ENCODE measurements around the gene DDAH1. TPM values are rescaled to one million over a fixed set of nuclear protein-coding genes. Genes with fewer than 3 reads are reported as not detected.

The DDAH1 gene
- total RNA-seq, 1 experiment from 2014 or later, result 0.15 TPM

DNA sequence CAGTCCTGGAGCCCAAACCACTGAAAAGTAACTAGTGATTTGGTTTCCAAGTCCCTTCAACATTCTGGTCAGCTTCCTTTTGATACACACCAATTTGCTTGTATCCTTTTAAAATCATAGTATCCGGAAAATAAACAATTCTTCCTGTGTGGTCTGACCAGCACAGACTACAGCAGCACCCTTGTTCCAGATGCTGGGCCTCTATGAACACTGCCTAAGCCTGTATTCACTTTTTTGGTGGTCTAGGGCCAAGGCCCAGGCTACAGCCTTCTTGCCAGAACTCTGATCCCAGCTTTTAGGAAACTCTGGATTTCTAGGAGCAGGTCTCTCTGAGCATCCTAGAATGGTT is 801 bp upstream of the DDAH1 start:
- Histone ChIP-seq H2AFZ (ENCODE audit: low read length) (no peak overlapping the region), H3K27me3 (ENCODE audit: low read length) (no peaks in the 10 kb centered on the region)

DNA sequence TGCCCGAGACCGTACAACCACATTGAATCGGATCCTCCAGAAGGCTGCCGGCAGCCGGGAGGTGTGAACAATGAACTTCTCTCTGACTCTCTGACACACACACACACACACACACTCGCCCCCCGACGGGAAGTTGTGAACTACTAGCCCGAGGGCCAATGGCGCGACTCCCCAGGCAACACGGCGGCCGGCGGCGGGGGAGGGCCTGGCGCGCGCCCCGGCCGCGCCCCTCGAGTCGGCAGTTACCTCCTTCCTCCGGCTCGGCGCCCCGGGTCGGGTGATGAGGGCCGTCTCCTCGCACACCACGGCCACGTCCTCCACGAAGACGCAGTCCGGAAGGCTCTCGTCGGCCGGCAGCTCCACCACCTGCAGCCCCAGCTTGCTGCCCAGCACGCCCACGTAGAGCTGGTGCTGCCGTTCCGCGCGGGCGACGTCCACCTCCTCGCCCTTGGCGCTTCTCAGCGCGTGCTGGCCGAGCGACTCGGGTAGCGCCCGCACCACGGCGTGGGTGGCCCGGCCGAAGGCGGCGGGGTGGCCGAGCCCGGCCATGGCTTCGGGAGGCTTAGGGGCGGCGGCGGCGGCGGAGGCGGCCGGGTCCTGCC is 361 bp downstream of the DDAH1 start:
- H2AFZ ChIP-seq (ENCODE audit: low read length), result no peak overlapping the region
- no peaks in the 10 kb centered on the region for H3K4me1 ChIP-seq (ENCODE audit: low read length)
- no peaks in the 10 kb centered on the region for H3K36me3 ChIP-seq (ENCODE audit: insufficient read depth, low read length)
- no peaks in the 10 kb centered on the region for H3K9me2 ChIP-seq (replicated peaks; ENCODE audit: insufficient read depth, low read length)
- no peaks in the 10 kb centered on the region for H3K79me2 ChIP-seq (ENCODE audit: low read length)
- no peaks in the 10 kb centered on the region for H3K27me3 ChIP-seq (ENCODE audit: low read length)
- no peaks in the 10 kb centered on the region for H4K20me1 ChIP-seq (ENCODE audit: insufficient read depth, low read depth, low read length)
- peak overlapping the region; percentile 44 for H3K4me2 ChIP-seq (ENCODE audit: low read depth, low read length, poor library complexity, severe bottlenecking)
- no peak overlapping the region for H3K9ac ChIP-seq (ENCODE audit: low read length)
- H3K4me3 ChIP-seq (ENCODE audit: low read length), result peak overlapping the region; percentile 40; the same call in 1 of the 2 replicates
- no peak overlapping the region for H3K27ac ChIP-seq (ENCODE audit: low read length)
- no peaks in the 10 kb centered on the region for H3K9me3 ChIP-seq (ENCODE audit: low read length)
- no peak for DNase-seq

More for the DNA sequence above, 801 bp upstream of the DDAH1 start:
- no peak overlapping the region for H3K27ac ChIP-seq (ENCODE audit: low read length)
- no peaks in the 10 kb centered on the region for H3K9me3 ChIP-seq (ENCODE audit: low read length)
- H3K4me3 ChIP-seq (ENCODE audit: low read length), result no peak overlapping the region
- no peak overlapping the region for H3K4me2 ChIP-seq (ENCODE audit: low read depth, low read length, poor library complexity, severe bottlenecking)
- no peaks in the 10 kb centered on the region for H4K20me1 ChIP-seq (ENCODE audit: insufficient read depth, low read depth, low read length)
- no peaks in the 10 kb centered on the region for H3K4me1 ChIP-seq (ENCODE audit: low read length)
- no peak for DNase-seq
- no peak overlapping the region for H3K9ac ChIP-seq (ENCODE audit: low read length)
- H3K36me3 ChIP-seq (ENCODE audit: insufficient read depth, low read length), result no peaks in the 10 kb centered on the region
- H3K9me2 ChIP-seq (replicated peaks; ENCODE audit: insufficient read depth, low read length), result no peaks in the 10 kb centered on the region
- H3K79me2 ChIP-seq (ENCODE audit: low read length), result no peaks in the 10 kb centered on the region

- Histone ChIP-seq H3K9ac (ENCODE audit: low read length) (no peak overlapping the region), H3K27ac (ENCODE audit: low read length) (no peak overlapping the region), H3K4me1 (ENCODE audit: low read length) (no peaks in the 10 kb centered on the region), H3K36me3 (ENCODE audit: insufficient read depth, low read length) (no peaks in the 10 kb centered on the region), H3K9me2 (replicated peaks; ENCODE audit: insufficient read depth, low read length) (no peaks in the 10 kb centered on the region), H3K4me3 (ENCODE audit: low read length) (no peak overlapping the region), H3K4me2 (ENCODE audit: low read depth, low read length, poor library complexity, severe bottlenecking) (no peak overlapping the region), H3K27me3 (ENCODE audit: low read length) (no peaks in the 10 kb centered on the region), H2AFZ (ENCODE audit: low read length) (no peak overlapping the region), H3K9me3 (ENCODE audit: low read length) (no peaks in the 10 kb centered on the region), H4K20me1 (ENCODE audit: insufficient read depth, low read depth, low read length) (no peaks in the 10 kb centered on the region), H3K79me2 (ENCODE audit: low read length) (no peaks in the 10 kb centered on the region)
- DNase-seq, result no peak
Observed at GRCh38 chr1:85463731-85464496, 1.0 kb downstream of the DDAH1 start.

GRCh38 chr1:85462931-85463649 is 1.9 kb downstream of the DDAH1 start:
- H3K79me2 ChIP-seq (ENCODE audit: low read length), result no peaks in the 10 kb centered on the region
- no peaks in the 10 kb centered on the region for H3K9me2 ChIP-seq (replicated peaks; ENCODE audit: insufficient read depth, low read length)

DNA sequence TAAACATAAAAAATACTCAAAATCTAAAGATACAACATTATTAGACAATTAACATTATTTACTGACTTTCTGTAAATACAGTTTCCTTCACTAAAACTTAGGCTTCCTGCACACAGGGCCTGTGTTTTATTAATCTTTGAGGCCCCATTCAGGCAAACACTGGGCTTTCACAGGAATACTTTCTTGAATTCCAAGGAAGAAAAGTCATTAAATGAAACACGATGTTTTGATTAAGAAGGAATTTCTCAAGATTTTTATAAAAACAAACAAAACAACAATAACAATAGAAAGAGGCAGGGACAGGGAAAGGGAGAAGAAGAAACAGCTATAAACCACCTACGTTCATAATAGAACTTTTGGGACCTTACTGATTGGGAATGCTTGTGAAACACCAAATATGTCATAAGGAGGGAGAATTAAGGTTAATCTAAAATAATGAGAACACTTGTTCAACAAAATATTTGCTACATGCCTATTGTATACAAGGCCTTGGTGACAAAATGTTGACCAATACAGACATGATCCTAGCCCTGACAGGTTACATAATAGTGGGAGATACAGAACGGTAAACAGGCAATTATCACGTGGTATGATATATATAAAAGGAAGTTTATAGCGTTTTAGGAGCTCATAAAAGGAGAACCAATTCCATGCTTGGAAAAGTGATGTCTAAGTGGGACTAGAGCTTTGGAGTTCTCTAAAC is 3.6 kb downstream of the DDAH1 start:
- Histone ChIP-seq H3K4me1 (ENCODE audit: low read length) (no peaks in the 10 kb centered on the region), H3K36me3 (ENCODE audit: insufficient read depth, low read length) (no peaks in the 10 kb centered on the region), H3K9me2 (replicated peaks; ENCODE audit: insufficient read depth, low read length) (no peaks in the 10 kb centered on the region), H3K9me3 (ENCODE audit: low read length) (no peaks in the 10 kb centered on the region), H3K9ac (ENCODE audit: low read length) (no peak overlapping the region), H3K4me2 (ENCODE audit: low read depth, low read length, poor library complexity, severe bottlenecking) (no peak overlapping the region), H3K27ac (ENCODE audit: low read length) (no peak overlapping the region), H3K79me2 (ENCODE audit: low read length) (no peaks in the 10 kb centered on the region), H2AFZ (ENCODE audit: low read length) (no peak overlapping the region), H3K4me3 (ENCODE audit: low read length) (no peak overlapping the region), H3K27me3 (ENCODE audit: low read length) (no peaks in the 10 kb centered on the region), H4K20me1 (ENCODE audit: insufficient read depth, low read depth, low read length) (no peaks in the 10 kb centered on the region)
- no peak for DNase-seq

More at GRCh38 chr1:85462931-85463649, 1.9 kb downstream of the DDAH1 start:
- Histone ChIP-seq H3K4me1 (ENCODE audit: low read length) (no peaks in the 10 kb centered on the region), H3K4me2 (ENCODE audit: low read depth, low read length, poor library complexity, severe bottlenecking) (no peak overlapping the region), H3K27me3 (ENCODE audit: low read length) (no peaks in the 10 kb centered on the region), H3K9ac (ENCODE audit: low read length) (no peak overlapping the region), H3K27ac (ENCODE audit: low read length) (no peak overlapping the region), H3K36me3 (ENCODE audit: insufficient read depth, low read length) (no peaks in the 10 kb centered on the region), H4K20me1 (ENCODE audit: insufficient read depth, low read depth, low read length) (no peaks in the 10 kb centered on the region), H3K9me3 (ENCODE audit: low read length) (no peaks in the 10 kb centered on the region), H3K4me3 (ENCODE audit: low read length) (no peak overlapping the region), H2AFZ (ENCODE audit: low read length) (no peak overlapping the region)
- no peak for DNase-seq

- H3K79me2 ChIP-seq (ENCODE audit: low read length), result no peaks in the 10 kb centered on the region
- no peak overlapping the region for H2AFZ ChIP-seq (ENCODE audit: low read length)
- no peak overlapping the region for H3K9ac ChIP-seq (ENCODE audit: low read length)
- H3K4me1 ChIP-seq (ENCODE audit: low read length), result no peaks in the 10 kb centered on the region
- no peaks in the 10 kb centered on the region for H4K20me1 ChIP-seq (ENCODE audit: insufficient read depth, low read depth, low read length)
- no peaks in the 10 kb centered on the region for H3K9me3 ChIP-seq (ENCODE audit: low read length)
- no peak overlapping the region for H3K27ac ChIP-seq (ENCODE audit: low read length)
- no peak for DNase-seq
- no peak overlapping the region for H3K4me2 ChIP-seq (ENCODE audit: low read depth, low read length, poor library complexity, severe bottlenecking)
- no peaks in the 10 kb centered on the region for H3K9me2 ChIP-seq (replicated peaks; ENCODE audit: insufficient read depth, low read length)
- H3K27me3 ChIP-seq (ENCODE audit: low read length), result no peaks in the 10 kb centered on the region
- H3K36me3 ChIP-seq (ENCODE audit: insufficient read depth, low read length), result no peaks in the 10 kb centered on the region
- no peak overlapping the region for H3K4me3 ChIP-seq (ENCODE audit: low read length)
Observed at GRCh38 chr1:85460555-85461088, 4.3 kb downstream of the DDAH1 start.

GRCh38 chr1:85459290-85459689 is 5.7 kb downstream of the DDAH1 start:
- H3K4me1 ChIP-seq (ENCODE audit: low read length), result no peaks in the 10 kb centered on the region
- no peak overlapping the region for H3K4me3 ChIP-seq (ENCODE audit: low read length)
- H3K36me3 ChIP-seq (ENCODE audit: insufficient read depth, low read length), result no peaks in the 10 kb centered on the region
- no peaks in the 10 kb centered on the region for H3K9me3 ChIP-seq (ENCODE audit: low read length)
- no peaks in the 10 kb centered on the region for H4K20me1 ChIP-seq (ENCODE audit: insufficient read depth, low read depth, low read length)
- no peak overlapping the region for H3K4me2 ChIP-seq (ENCODE audit: low read depth, low read length, poor library complexity, severe bottlenecking)
- H2AFZ ChIP-seq (ENCODE audit: low read length), result no peak overlapping the region
- DNase-seq, result no peak
- H3K27me3 ChIP-seq (ENCODE audit: low read length), result no peaks in the 10 kb centered on the region
- H3K9me2 ChIP-seq (replicated peaks; ENCODE audit: insufficient read depth, low read length), result no peaks in the 10 kb centered on the region
- no peaks in the 10 kb centered on the region for H3K79me2 ChIP-seq (ENCODE audit: low read length)
- no peak overlapping the region for H3K27ac ChIP-seq (ENCODE audit: low read length)
- no peak overlapping the region for H3K9ac ChIP-seq (ENCODE audit: low read length)

GRCh38 chr1:85454214-85454613 is 10.7 kb downstream of the DDAH1 start:
- Histone ChIP-seq H3K4me2 (ENCODE audit: low read depth, low read length, poor library complexity, severe bottlenecking) (no peak overlapping the region), H2AFZ (ENCODE audit: low read length) (no peak overlapping the region), H3K4me3 (ENCODE audit: low read length) (no peak overlapping the region), H4K20me1 (ENCODE audit: insufficient read depth, low read depth, low read length) (no peaks in the 10 kb centered on the region), H3K4me1 (ENCODE audit: low read length) (no peaks in the 10 kb centered on the region), H3K79me2 (ENCODE audit: low read length) (no peaks in the 10 kb centered on the region), H3K9me3 (ENCODE audit: low read length) (no peaks in the 10 kb centered on the region), H3K9me2 (replicated peaks; ENCODE audit: insufficient read depth, low read length) (no peaks in the 10 kb centered on the region), H3K27ac (ENCODE audit: low read length) (no peak overlapping the region), H3K27me3 (ENCODE audit: low read length) (no peaks in the 10 kb centered on the region), H3K36me3 (ENCODE audit: insufficient read depth, low read length) (no peaks in the 10 kb centered on the region), H3K9ac (ENCODE audit: low read length) (no peak overlapping the region)
- no peak for DNase-seq

Measured in Karpas-422 (cell line).